Adrenal gland (tissue), 5 donors: ENCODE results near the gene ARHGAP21.

Source experiments
- CTCF ChIP-seq, 6 experiments: fragments of 450-650 bp in 4 of 6; fragments of 200-600 bp in 2 of 6; sonication (generic) in 1 of 6; IDR thresholded peaks; 1 replicate in 5 of 6; 2 replicates in 1 of 6; pipeline versions ENCODE4 v1.5.1 to v1.8.0; 2016 to 2021; ENCODE audit warnings: antibody characterized with exemption in 6 of 6, mild to moderate bottlenecking in 2 of 6, moderate library complexity in 1 of 6
- POLR2A ChIP-seq, 2 donors: fragments of 450-650 bp; IDR thresholded peaks; one replicate each; pipeline ENCODE4 v1.6.1; 2017; ENCODE audit warnings: antibody characterized with exemption in 2 of 2, mild to moderate bottlenecking in 2 of 2, moderate library complexity in 1 of 2
- donor health status: DM: no; HTN: no; CAD: no.

- no peak for TF ChIP-seq POLR2A (IDR thresholded peaks at IDR 0.05)
- TF ChIP-seq CTCF (IDR thresholded peaks at IDR 0.05) = no peak
Observed at GRCh38 chr10:24740714-24741113, 17.0 kb upstream of the ARHGAP21 start.
